Natural killer cell treated with Interleukin-12 subunit alpha and Interleukin-12 subunit beta and Interleukin-15 and Interleukin-18, amount 100 ng/mL, for 72 hours (primary cell): Measurements from ENCODE around the gene IL23A. TPM values are rescaled to one million over a fixed set of nuclear protein-coding genes. Genes with fewer than 3 reads are reported as not detected.
"Not testable (repeated sequence)": the region's sequence is repeated elsewhere in the genome, so short reads cannot be mapped to it uniquely, and the experiment has no call there.

Source experiments
- ATAC-seq, 2 donors: fragments of 150-1000 bp; cut with Tn5 transposase in 1 of 2; sonication (Bioruptor Pico), chemical (Tn5 transposase) in 1 of 2; 2 replicates each; pipeline ENCODE4 v1.10.0; 2021
- DNase-seq: peaks from one replicate; pipeline ENCODE4 v3.0.0; 2022; ENCODE audit warnings: low spot score
- H3K27ac Mint-ChIP-seq, 2 donors: 1 replicate in 1 of 2; 2 replicates in 1 of 2; pipeline ENCODE4 v1.8.0; 2022; ENCODE audit warnings: mixed read lengths in 2 of 2, mild to moderate bottlenecking in 1 of 2, moderate library complexity in 1 of 2
- H3K27me3 Mint-ChIP-seq, 2 donors: 1 replicate in 1 of 2; 2 replicates in 1 of 2; pipeline ENCODE4 v1.8.0; 2022; ENCODE audit warnings: mixed read lengths in 2 of 2
- H3K36me3 Mint-ChIP-seq: one replicate; pipeline ENCODE4 v1.8.0; 2022; ENCODE audit warnings: mixed read lengths
- H3K4me1 Mint-ChIP-seq, 2 donors: 1 replicate in 1 of 2; 2 replicates in 1 of 2; pipeline ENCODE4 v1.8.0; 2022; ENCODE audit warnings: low read depth in 2 of 2, mixed read lengths in 2 of 2, mild to moderate bottlenecking in 1 of 2
- H3K4me3 Mint-ChIP-seq: one replicate; pipeline ENCODE4 v1.8.0; 2022; ENCODE audit warnings: mixed read lengths
- H3K9me3 Mint-ChIP-seq: 2 replicates; pipeline ENCODE4 v1.8.0; 2022; ENCODE audit warnings: mixed read lengths
- total RNA-seq, 2 donors: library from RNA; stranded (reverse); gene quantifications; one replicate each; pipeline ENCODE4 v1.2.3, GENCODE V29; 2022

Gene IL23A
- total RNA-seq, 2 donors from 2014 or later = 0.84 to 1.3 TPM

GRCh38 chr12:56334490-56334793 lies 4.2 kb upstream of the IL23A start:
- Mint-ChIP-seq H3K27me3 (no peaks in the 10 kb centered on the region), H3K4me3 (peak overlapping the region; percentile 94), H3K27ac (peak overlapping the region; percentile 100), H3K9me3 (no peaks in the 10 kb centered on the region), H3K36me3 (no peaks in the 10 kb centered on the region), H3K4me1 (peaks cover 36 to 37% of the 10 kb centered on the region in 2 donors)
- no peak for ATAC-seq
- no peak for DNase-seq

DNA sequence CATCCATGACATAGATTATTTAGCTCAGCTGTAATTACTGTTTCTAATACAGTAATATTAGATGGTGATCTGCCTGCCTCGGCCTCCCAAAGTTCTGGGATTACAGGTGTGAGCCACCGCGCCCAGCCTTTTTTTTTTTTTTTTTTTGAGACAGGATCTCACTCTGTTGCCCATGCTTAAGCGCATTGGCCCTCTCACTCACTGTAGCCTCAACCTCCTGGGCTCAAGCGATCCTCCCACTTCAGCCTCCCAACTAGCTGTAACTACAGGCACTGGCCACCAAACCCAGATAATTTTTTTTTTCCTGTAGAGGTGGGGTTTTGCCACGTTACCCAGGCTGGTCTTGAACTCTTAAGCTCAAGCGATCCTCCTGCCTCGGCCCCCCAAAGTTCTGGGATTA lies 3.2 kb upstream of the IL23A start:
- peaks cover 37 to 38% of the 10 kb centered on the region in 2 donors for H3K4me1 Mint-ChIP-seq
- not testable (repeated sequence) for H3K4me3 Mint-ChIP-seq, H3K36me3 Mint-ChIP-seq, DNase-seq, H3K27me3 Mint-ChIP-seq, ATAC-seq, H3K9me3 Mint-ChIP-seq, H3K27ac Mint-ChIP-seq

GRCh38 chr12:56336361-56337167 lies 2.1 kb upstream of the IL23A start:
- H3K36me3 Mint-ChIP-seq = no peaks in the 10 kb centered on the region
- ATAC-seq = no peak
- no peak overlapping the region for H3K4me3 Mint-ChIP-seq
- no peak for DNase-seq
- no peaks in the 10 kb centered on the region for H3K27me3 Mint-ChIP-seq
- peaks cover 35 to 37% of the 10 kb centered on the region in 2 donors for H3K4me1 Mint-ChIP-seq
- H3K27ac Mint-ChIP-seq = peak overlapping the region; percentile 34 to 41
- H3K9me3 Mint-ChIP-seq = no peaks in the 10 kb centered on the region

GRCh38 chr12:56337753-56338251 lies 882 bp upstream of the IL23A start:
- H3K27ac Mint-ChIP-seq = peak overlapping the region; percentile 78 to 84
- DNase-seq (no peak), ATAC-seq (no peak)
- H3K4me3 Mint-ChIP-seq = no peak overlapping the region
- no peaks in the 10 kb centered on the region for H3K27me3 Mint-ChIP-seq
- peaks cover 32 to 33% of the 10 kb centered on the region in 2 donors for H3K4me1 Mint-ChIP-seq
- no peaks in the 10 kb centered on the region for H3K9me3 Mint-ChIP-seq
- no peaks in the 10 kb centered on the region for H3K36me3 Mint-ChIP-seq

GRCh38 chr12:56339158-56339422 lies 406 bp downstream of the IL23A start:
- Mint-ChIP-seq H3K9me3 (no peaks in the 10 kb centered on the region), H3K36me3 (peaks cover 6% of the 10 kb centered on the region), H3K4me1 (peaks cover 21 to 23% of the 10 kb centered on the region in 2 donors), H3K27me3 (no peaks in the 10 kb centered on the region), H3K4me3 (peak overlapping the region; percentile 57), H3K27ac (peak overlapping the region; percentile 78 to 84)
- DNase-seq = no peak
- ATAC-seq = no peak

- Mint-ChIP-seq H3K9me3 (no peaks in the 10 kb centered on the region), H3K27me3 (no peaks in the 10 kb centered on the region), H3K4me1 (peaks cover 18 to 23% of the 10 kb centered on the region in 2 donors), H3K27ac (no peak overlapping the region), H3K36me3 (peaks cover 6% of the 10 kb centered on the region), H3K4me3 (no peak overlapping the region)
- DNase-seq (no peak), ATAC-seq (no peak)
Observed at GRCh38 chr12:56341616-56342015, 2.9 kb downstream of the IL23A start.

DNA sequence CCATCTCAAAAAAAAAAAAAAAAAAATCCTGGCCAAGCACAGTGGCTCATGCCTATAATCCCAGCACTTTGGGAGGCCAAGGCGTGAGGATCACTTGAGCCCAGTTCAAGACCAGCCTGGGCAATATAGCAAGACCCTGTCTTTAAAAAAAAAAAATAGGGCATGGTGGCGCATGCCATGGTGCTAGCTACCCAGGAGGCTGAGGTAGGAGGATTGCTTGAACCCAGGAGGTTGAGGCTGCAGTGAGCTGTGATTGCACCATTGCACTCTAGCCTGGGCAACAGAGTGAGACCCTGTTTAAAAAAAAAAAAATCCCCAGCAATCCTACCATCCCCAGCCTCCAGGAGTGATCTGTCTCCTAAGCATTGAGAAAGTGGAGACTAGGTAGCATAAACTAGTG lies 3.6 kb downstream of the IL23A start:
- peaks cover 15 to 20% of the 10 kb centered on the region in 2 donors for H3K4me1 Mint-ChIP-seq
- not testable (repeated sequence) for H3K4me3 Mint-ChIP-seq, H3K27ac Mint-ChIP-seq, H3K27me3 Mint-ChIP-seq, H3K36me3 Mint-ChIP-seq, DNase-seq, H3K9me3 Mint-ChIP-seq, ATAC-seq

GRCh38 chr12:56346675-56347074 lies 8.0 kb downstream of the IL23A start:
- DNase-seq = no peak
- H3K27me3 Mint-ChIP-seq = no peaks in the 10 kb centered on the region
- H3K4me3 Mint-ChIP-seq = no peak overlapping the region
- H3K27ac Mint-ChIP-seq = no peak overlapping the region
- H3K4me1 Mint-ChIP-seq = peaks cover 0 to 4% of the 10 kb centered on the region in 2 donors
- ATAC-seq = no peak
- peaks cover 14% of the 10 kb centered on the region for H3K36me3 Mint-ChIP-seq
- H3K9me3 Mint-ChIP-seq = no peaks in the 10 kb centered on the region

DNA sequence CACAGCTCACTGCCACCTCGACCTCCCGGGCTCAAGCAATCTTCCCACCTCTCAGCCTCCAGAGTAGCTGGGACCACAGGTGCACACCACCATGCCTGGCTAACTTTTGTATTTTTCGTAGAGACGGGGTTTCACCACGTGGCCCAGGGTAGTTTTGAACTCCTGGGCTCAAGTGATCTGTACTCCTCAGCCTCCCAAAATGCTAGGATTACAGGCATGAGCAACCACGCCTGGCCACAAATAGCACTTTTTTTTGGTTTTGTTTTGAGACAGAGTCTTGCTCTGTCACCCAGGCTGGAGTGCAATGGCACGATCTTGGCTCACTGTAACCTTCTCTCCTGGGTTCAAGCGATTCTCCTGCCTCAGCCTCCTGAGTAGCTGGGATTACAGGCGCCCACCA lies 8.6 kb downstream of the IL23A start:
- ATAC-seq, H3K27ac Mint-ChIP-seq, DNase-seq, H3K4me1 Mint-ChIP-seq, H3K4me3 Mint-ChIP-seq, H3K9me3 Mint-ChIP-seq, H3K27me3 Mint-ChIP-seq: not testable (repeated sequence)
- H3K36me3 Mint-ChIP-seq = peaks cover 14% of the 10 kb centered on the region

DNA sequence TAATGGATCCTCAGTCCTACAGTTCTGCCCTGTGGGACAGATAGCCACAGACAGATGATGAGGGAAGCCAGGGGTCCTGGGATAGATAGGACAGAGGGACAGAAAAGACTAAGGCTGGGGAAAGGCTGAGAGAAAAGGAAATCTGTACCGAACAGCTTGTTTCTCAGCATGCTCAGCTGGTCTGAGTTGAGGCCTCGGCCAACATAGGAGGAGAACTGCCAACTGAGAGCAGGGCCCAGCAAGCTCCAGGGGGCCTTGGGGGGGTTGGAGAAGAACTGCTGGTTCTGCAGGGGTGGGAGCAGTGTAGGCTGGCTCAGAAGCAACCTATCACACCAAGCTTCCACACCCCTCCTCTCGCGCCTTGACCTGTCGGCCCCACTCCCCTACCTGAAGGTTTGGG lies 10.1 kb downstream of the IL23A start:
- no peak for DNase-seq
- Mint-ChIP-seq H3K9me3 (no peaks in the 10 kb centered on the region), H3K4me1 (no peaks in the 10 kb centered on the region), H3K27me3 (no peaks in the 10 kb centered on the region), H3K4me3 (no peak overlapping the region), H3K27ac (no peak overlapping the region), H3K36me3 (peaks cover 8% of the 10 kb centered on the region)
- ATAC-seq = no peak

DNA sequence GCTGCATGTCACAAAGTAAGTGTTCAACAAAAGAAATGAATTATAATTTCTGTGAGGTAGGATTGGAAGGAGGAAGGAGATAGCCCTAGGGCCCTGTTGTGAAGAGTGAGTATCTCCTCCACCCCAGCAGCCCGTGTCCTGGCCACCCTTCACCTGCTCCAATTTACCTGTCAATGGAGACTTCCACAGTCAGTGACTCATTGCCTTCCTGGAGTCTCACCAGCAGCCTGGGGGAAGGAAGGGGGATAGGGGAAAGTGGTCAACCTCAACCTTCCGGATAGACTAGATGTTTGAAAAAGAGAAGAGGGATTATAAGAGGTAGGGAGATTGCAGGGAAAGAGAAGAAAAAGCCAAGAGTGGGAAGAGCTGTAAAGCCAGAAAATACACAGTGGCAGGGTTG lies 12.0 kb downstream of the IL23A start:
- ATAC-seq (no peak), DNase-seq (no peak)
- no peaks in the 10 kb centered on the region for H3K27me3 Mint-ChIP-seq
- no peaks in the 10 kb centered on the region for H3K9me3 Mint-ChIP-seq
- H3K27ac Mint-ChIP-seq = peak overlapping the region in 1 of 2 donors; percentile 80
- H3K4me3 Mint-ChIP-seq = no peak overlapping the region
- no peaks in the 10 kb centered on the region for H3K4me1 Mint-ChIP-seq
- H3K36me3 Mint-ChIP-seq = peaks cover 8% of the 10 kb centered on the region

- H3K4me3 Mint-ChIP-seq = no peak overlapping the region
- no peak overlapping the region for H3K27ac Mint-ChIP-seq
- ATAC-seq (no peak), DNase-seq (no peak)
- no peaks in the 10 kb centered on the region for H3K27me3 Mint-ChIP-seq
- peaks cover 8% of the 10 kb centered on the region for H3K36me3 Mint-ChIP-seq
- H3K4me1 Mint-ChIP-seq = no peaks in the 10 kb centered on the region
- H3K9me3 Mint-ChIP-seq = no peaks in the 10 kb centered on the region
Observed at GRCh38 chr12:56351325-56351724, 12.6 kb downstream of the IL23A start.

DNA sequence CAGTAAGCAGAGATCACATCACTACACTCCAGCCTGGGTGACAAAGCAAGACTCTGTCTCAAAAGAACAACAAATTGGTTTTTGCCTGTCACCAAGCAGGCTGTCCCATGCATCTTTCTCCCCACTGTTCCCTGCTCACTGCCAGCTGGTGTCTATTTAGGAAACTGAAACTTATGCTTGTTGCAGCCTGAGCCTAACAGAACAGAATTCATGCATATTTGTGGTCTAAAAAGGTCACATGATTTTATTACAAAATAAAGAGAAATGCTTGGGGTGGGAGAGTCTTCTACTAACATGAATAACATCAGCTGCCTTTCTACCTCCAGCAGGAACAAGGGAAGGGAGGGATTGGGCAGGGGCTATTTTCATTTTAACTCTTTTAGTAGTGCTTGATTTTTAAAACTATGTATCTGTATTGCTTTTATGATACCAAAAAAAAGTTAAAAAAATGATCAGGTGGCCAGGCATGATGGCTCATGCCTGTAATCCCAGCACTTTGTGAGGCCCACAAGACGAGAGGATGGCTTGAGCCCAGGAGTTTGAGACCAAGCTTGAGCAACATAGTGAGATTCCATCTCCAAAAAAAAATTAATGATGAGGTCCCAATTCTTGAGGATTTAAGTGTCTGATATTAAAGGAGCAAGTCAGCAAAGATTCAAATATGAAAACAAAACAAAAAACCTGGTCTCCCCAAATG lies 20.3 kb downstream of the IL23A start:
- no peak for DNase-seq
- Mint-ChIP-seq H3K9me3 (no peaks in the 10 kb centered on the region), H3K4me3 (peak overlapping the region; percentile 86), H3K27ac (peak overlapping the region; percentile 88 to 95), H3K27me3 (no peaks in the 10 kb centered on the region), H3K36me3 (no peaks in the 10 kb centered on the region), H3K4me1 (peaks cover 13 to 21% of the 10 kb centered on the region in 2 donors)
- ATAC-seq = no peak
